Skeletal muscle cell (primary cell): ENCODE results near the gene ETV2.

Source experiments
- DNase-seq: peaks from one replicate; pipeline ENCODE4 v3.0.0-alpha.2; 2010; ENCODE audit warnings: low read depth
- H3K4me3 ChIP-seq: 2 replicates; pipeline ENCODE4 v1.5.1; 2011; ENCODE audit warnings: low read depth, mild to moderate bottlenecking, control low read depth, low read length, moderate library complexity

The ETV2 gene

GRCh38 chr19:35622750-35623149 is 18.8 kb upstream of the ETV2 start:
- H3K4me3 ChIP-seq = no peak overlapping the region
- DNase-seq = no peak

GRCh38 chr19:35623327-35624010 is 18.1 kb upstream of the ETV2 start:
- no peak overlapping the region for H3K4me3 ChIP-seq
- DNase-seq = no peak

- no peak for DNase-seq
- peak overlapping the region; percentile 99 for H3K4me3 ChIP-seq
Measured at GRCh38 chr19:35628264-35628564, 13.3 kb upstream of the ETV2 start.

DNA sequence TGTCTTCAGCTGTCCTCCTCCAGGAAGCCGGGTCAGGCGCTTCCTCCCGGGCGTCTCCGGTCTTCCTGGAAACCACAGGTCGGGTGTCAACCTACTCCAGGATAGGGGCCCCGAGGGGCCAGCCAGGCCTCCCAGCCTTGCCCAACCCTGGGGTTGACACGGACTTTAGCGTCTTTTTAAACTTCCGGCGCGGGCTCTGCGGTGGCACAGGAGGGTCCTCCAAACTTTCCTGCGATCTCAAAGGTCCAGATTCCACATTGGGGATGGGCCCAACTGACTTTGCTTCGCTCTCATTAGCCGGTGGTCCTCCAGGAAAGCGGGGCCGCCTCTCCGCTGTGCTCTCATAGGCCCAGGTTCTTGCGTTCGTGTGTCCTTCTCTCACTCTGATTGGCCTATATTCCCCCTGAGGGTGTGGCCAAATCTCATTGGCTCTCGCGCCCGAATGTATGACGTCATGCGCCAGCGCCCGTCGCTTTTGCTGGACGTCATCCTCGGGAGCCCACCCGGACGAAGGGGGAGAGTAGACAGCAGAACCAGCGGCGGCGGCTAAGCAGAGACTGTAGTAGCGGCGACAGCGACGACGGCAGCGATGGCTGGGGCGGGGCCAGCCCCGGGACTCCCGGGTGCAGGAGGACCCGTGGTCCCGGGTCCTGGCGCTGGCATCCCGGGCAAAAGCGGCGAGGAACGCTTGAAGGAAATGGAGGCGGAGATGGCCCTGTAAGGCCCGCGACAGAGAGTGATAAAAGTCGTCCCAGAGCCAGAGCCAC is 12.8 kb upstream of the ETV2 start, which contains the start of gene RBM42:
RBM42 (plus strand) TSS at position 472 of the 767 bp plus-strand sequence; CDS start at position 590, 118 bp downstream.
- peak; percentile 97 for DNase-seq
- peak within 1 kb of the TSS; percentile 99 for H3K4me3 ChIP-seq

DNA sequence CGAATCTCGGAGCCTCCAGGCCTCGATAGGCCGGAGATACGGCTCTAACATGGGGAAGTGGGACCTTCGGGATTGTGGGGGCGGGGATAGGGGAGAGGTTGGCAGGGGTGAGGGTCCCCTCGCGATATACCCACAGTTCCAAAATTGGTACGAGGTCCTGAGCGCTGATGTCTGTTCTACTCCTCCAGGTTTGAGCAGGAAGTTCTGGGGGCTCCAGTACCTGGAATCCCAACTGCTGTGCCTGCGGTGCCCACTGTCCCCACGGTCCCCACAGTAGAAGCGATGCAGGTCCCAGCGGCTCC is 12.3 kb upstream of the ETV2 start:
- peak overlapping the region; percentile 99 for H3K4me3 ChIP-seq
- no peak for DNase-seq

- DNase-seq = no peak
- H3K4me3 ChIP-seq = no peak overlapping the region
Measured at GRCh38 chr19:35633727-35634440, 7.7 kb upstream of the ETV2 start.

- H3K4me3 ChIP-seq = no peak overlapping the region
- DNase-seq = no peak
Measured at GRCh38 chr19:35636651-35637050, 4.9 kb upstream of the ETV2 start.

DNA sequence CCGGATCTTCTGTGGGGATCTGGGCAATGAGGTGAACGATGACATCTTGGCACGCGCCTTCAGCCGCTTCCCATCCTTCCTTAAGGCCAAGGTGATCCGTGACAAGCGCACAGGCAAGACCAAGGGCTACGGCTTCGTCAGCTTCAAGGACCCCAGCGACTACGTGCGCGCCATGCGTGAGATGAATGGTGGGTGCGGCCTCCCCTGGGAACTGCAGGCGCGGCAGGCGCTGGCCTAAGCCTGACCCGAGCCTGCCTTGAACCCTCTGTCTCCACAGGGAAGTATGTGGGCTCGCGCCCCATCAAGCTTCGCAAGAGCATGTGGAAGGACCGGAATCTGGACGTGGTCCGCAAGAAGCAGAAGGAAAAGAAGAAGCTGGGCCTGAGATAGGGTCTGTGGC is 4.4 kb upstream of the ETV2 start:
- H3K4me3 ChIP-seq = no peak overlapping the region
- no peak for DNase-seq

DNA sequence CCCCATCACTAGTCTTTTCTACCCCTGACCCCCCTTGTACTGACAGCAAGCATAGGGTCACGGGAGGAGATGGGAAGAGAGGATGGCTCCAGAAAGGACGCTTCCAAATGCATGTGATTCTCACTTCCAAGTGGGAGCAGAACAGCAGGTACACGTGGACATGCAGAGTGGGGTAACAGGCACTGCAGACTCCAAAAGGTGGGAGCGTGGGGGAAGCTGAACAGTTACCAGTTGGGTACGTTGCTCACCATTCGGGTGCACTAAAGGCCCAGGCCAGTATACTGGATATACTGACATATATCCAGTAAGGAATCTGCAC is 2.3 kb upstream of the ETV2 start:
- no peak for DNase-seq

DNA sequence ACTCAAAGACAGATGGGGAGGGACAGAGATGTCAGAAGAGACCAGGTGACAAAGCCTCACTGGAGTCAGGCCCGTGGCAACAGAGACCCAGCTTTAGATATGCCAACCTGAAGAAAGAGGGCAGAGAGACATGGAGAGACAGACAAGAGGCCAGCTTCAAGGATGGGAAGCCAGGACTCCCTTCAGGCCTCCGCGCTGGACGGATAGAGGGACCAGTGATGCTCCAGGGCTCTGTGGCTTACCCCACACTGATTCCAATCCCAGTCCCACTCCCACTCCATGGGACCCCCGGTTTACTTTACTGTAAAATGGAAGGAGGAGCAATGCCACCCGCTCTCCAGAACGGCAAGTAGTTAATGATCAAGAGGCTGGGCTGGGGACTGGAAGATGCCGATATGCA is 1.7 kb upstream of the ETV2 start:
- no peak overlapping the region for H3K4me3 ChIP-seq
- DNase-seq = no peak

More for the DNA sequence above, 2.3 kb upstream of the ETV2 start:
- H3K4me3 ChIP-seq = no peak overlapping the region

- no peak overlapping the region for H3K4me3 ChIP-seq
- no peak for DNase-seq
Measured at GRCh38 chr19:35642312-35642711, 767 bp downstream of the ETV2 start.

DNA sequence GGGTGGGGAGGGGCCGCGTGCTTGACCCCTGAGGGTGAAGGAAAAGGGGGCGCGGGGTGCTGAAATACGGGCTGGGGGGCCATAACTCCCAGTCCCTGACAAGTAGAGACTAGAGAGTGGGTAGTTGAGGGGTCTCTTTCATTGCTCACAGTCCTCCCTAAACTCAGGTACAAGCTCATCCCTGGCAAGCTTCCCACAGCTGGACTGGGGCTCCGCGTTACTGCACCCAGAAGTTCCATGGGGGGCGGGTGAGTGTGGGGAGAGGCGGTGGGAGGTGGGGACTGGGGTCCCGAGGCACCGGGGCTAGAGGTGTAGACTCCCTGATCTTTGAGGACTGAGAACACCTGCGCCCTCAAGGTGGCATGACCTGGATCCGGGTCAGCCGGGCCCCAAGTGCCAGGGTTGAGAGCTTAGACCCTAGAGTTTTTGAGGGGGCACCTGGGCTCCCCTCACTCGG is 1.3 kb downstream of the ETV2 start:
- no peak for DNase-seq
- H3K4me3 ChIP-seq = peak overlapping the region; percentile 58

DNA sequence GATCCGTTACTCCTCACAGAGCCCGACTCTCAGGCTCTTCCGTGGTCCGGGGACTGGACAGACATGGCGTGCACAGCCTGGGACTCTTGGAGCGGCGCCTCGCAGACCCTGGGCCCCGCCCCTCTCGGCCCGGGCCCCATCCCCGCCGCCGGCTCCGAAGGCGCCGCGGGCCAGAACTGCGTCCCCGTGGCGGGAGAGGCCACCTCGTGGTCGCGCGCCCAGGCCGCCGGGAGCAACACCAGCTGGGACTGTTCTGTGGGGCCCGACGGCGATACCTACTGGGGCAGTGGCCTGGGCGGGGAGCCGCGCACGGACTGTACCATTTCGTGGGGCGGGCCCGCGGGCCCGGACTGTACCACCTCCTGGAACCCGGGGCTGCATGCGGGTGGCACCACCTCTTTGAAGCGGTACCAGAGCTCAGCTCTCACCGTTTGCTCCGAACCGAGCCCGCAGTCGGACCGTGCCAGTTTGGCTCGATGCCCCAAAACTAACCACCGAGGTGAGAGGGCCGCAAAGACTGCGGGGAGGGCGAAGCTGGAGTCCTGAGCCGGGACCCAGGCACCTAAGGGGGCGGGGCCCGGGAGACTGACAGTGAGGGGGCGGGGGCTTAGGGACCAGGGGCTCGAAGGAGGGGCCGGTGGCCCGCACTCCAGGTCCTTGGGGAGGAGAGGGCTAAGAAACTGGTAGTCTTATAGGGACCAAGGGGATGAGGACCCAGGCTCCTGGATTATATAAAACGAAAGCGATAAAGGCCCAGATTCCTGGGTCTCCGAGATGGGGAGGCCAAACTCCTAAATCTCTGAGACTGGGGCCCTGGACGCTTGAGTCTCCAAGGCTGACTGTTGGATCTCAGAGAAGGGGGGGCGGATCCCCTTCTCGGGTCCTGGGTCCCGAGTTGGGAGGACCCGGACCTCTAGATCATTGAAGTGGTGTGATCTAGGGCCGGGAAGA is 2.0 kb downstream of the ETV2 start:
- H3K4me3 ChIP-seq = peak overlapping the region; percentile 58
- DNase-seq = peak; percentile 31

- H3K4me3 ChIP-seq = peak overlapping the region; percentile 58
- DNase-seq = peak; percentile 87
Measured at GRCh38 chr19:35644206-35644986, 2.9 kb downstream of the ETV2 start.

DNA sequence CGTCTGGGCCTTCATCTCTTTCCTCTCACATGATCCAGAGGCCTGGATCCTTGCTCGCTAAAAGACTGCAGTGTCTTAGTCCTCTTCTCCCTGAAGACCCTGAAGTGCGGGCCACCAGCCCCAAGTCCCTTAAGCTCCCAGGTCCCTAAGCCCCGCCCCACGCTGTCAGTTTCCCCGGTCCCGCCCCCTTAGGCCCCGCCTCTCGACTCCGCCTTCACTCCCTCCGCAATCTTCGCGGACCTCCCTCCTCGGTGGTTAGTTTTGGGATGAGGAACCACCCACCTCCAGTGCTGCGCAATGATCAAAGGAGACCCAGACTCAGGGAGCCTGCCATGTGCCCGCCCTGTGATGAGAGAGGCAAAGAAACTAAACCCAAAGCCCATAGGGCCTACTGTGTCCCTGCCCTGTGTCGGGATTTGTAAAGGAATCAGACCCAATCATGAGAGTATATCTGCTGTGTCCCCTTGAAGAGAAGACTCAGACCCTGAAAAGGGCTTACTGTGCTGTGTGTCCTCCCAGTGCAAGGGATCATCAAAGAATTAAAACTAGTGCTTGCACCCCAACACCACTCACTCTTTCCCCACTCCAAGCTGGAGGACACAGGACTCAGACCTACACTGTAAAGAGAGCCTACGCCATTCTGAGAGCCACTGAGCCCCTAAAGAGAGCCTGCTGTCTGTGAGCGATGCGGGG is 3.6 kb downstream of the ETV2 start:
- H3K4me3 ChIP-seq = peak overlapping the region; percentile 58
- DNase-seq = no peak

GRCh38 chr19:35645680-35646511 is 4.4 kb downstream of the ETV2 start:
- no peak overlapping the region for H3K4me3 ChIP-seq
- no peak for DNase-seq
